GM04503 (cell line): Measurements from ENCODE around the gene PRR13.

ENCODE experiments used
- DNase-seq: peaks from one replicate; pipeline ENCODE4 v3.0.0-alpha.2; 2012; ENCODE audit warnings: low read depth

PRR13 gene

GRCh38 chr12:53493610-53494391 lies 52.3 kb downstream of the PRR13 start:
- no peak for DNase-seq
